Urinary bladder (tissue), 2 donors: ENCODE measurements around the gene POFUT2. TPM values are rescaled to one million over a fixed set of nuclear protein-coding genes. Genes with fewer than 3 reads are reported as not detected.

ENCODE experiments used
- polyA plus RNA-seq: library from polyadenylated mRNA; stranded (reverse); fragments of 200-250 nt; gene quantifications from one replicate; pipeline ENCODE4 v1.2.3, GENCODE V29; 2013
- total RNA-seq: library from RNA; depleted of rRNA; stranded (reverse); fragments of >200 nt; gene quantifications from one replicate; pipeline ENCODE4 v1.2.3, GENCODE V29; 2014
- donor health status: healthy.

Gene POFUT2
- total and polyA plus RNA-seq, 2 donors, result 26.3 to 36.3 TPM

Other genes with a start within 250 kb of the POFUT2 start
- 35.3 TPM for gene ADARB1, start 213.3 kb downstream of the POFUT2 start, total RNA-seq
- 79.8 TPM for gene ADARB1, start 213.3 kb downstream of the POFUT2 start, polyA plus RNA-seq
- 60.7 TPM for gene COL18A1, start 117.3 kb upstream of the POFUT2 start, total RNA-seq
- 111 TPM for gene COL18A1, start 117.3 kb upstream of the POFUT2 start, polyA plus RNA-seq